ENCODE measurements around the gene PER2. TPM values are rescaled to one million over a fixed set of nuclear protein-coding genes. Genes with fewer than 3 reads are reported as not detected.

PER2 gene
- total and polyA plus RNA-seq, 9 of the 15 experiments (the other 6 are each of a cell fraction or from before 2014, with no cell fraction given) = 1.1 to 10.3 (median 2.9) TPM

DNA sequence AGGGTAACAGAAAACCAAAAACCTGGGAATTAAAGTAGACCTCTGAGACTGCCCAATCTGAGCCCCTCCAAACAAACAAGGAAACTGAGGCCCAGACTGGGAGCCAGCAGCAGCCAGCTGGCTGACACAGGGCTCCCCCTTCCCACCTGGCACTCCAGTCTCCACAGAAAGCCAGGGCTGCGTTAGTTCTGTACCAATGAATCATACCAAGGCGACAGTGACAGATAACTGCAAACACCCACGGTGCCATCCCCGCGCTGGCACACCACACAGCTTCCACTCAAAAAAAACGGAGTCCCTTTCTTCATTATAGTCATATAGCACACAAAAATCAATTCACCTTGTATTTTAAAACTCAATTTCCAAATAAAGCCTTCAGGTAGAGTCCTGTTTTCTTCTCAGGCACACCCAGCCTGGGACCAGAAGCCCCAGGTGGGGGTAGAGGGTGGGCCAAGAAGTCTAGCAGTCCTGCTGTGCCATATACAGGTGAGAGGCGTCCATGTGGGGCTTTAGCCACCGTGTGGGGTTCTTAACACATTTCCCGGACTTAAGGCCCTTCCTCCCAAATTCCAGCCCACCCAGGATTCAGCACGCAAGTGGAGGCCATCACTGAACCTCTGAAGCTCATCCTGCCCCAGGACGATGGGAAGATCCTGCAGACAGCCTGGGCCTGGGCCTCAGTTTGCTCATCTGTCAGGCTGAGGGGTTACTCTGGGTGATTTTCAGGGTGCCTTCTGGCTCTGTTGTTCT, 1.2 kb downstream of the PER2 start:
- DNase-seq (ENCODE audit: extremely low read depth in 1 of 4, low spot score in 3 of 4) = no peak
- Histone ChIP-seq H2AFZ (ENCODE audit: low read depth, low read length) (no peak overlapping the region), H3K4me1 (replicated peaks in 1 of 2; ENCODE audit: control insufficient read depth in 2 of 2, insufficient read depth in 2 of 2, low read length in 2 of 2) (peaks cover 3 to 41% of the 10 kb centered on the region in 2 experiments; a peak in 4 of 5 replicates), H3K36me3 (ENCODE audit: control insufficient read depth, insufficient read depth, low read length) (peaks cover 5% of the 10 kb centered on the region; the same call in 1 of the 3 replicates), H3K4me3 (peak overlapping the region; percentile 71; the same call in 1 of the 2 replicates), H3K27me3 (ENCODE audit: control insufficient read depth in 2 of 2, insufficient read depth in 2 of 2, low read length in 2 of 2) (no peaks in the 10 kb centered on the region; a peak in 1 of 5 replicates), H3K9ac (ENCODE audit: insufficient read depth in 1 of 2, low read depth in 2 of 2, low read length in 2 of 2) (peak overlapping the region in 1 of 2 experiments; percentile 97; a peak in 3 of 4 replicates), H3K27ac (ENCODE audit: extremely low read depth, low read depth, low read length) (no peak overlapping the region), H3K4me2 (ENCODE audit: insufficient read depth, low read length) (peak overlapping the region; percentile 85), H3K79me2 (ENCODE audit: control insufficient read depth, insufficient read depth, low read length) (peaks cover 52% of the 10 kb centered on the region), H3K9me3 (replicated peaks; ENCODE audit: control insufficient read depth, insufficient read depth, low read depth, low read length) (no peaks in the 10 kb centered on the region), H4K20me1 (replicated peaks; ENCODE audit: control insufficient read depth, insufficient read depth, low read length) (no peaks in the 10 kb centered on the region; the same call in 1 of the 2 replicates), H3K9me1 (ENCODE audit: control insufficient read depth, insufficient read depth, low read length) (peaks cover 5% of the 10 kb centered on the region)
- BruUV-seq (replicated peaks) = no TSS peak
- POLR2A ChIA-PET = interaction anchor here (0.6 kb wide), 1 partner anchor 13 kb away, joined by 3 read pairs; no protein-coding TSS in a partner anchor
- intact Hi-C loops (cut with micrococcal nuclease) = no loop called here
- TF ChIP-seq, protein P1, sequence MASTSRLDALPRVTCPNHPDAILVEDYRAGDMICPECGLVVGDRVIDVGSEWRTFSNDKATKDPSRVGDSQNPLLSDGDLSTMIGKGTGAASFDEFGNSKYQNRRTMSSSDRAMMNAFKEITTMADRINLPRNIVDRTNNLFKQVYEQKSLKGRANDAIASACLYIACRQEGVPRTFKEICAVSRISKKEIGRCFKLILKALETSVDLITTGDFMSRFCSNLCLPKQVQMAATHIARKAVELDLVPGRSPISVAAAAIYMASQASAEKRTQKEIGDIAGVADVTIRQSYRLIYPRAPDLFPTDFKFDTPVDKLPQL (IDR thresholded peaks at IDR 0.05; ENCODE audit: extremely low read depth, insufficient read length) = no peak
- no peak for TF ChIP-seq MYBL2 (IDR thresholded peaks at IDR 0.05; ENCODE audit: low read depth)
- no peak for TF ChIP-seq MYBL2 (CRISPR knock-in tag; IDR thresholded peaks at IDR 0.05; ENCODE audit: borderline replicate concordance)
- TF ChIP-seq, protein P2, sequence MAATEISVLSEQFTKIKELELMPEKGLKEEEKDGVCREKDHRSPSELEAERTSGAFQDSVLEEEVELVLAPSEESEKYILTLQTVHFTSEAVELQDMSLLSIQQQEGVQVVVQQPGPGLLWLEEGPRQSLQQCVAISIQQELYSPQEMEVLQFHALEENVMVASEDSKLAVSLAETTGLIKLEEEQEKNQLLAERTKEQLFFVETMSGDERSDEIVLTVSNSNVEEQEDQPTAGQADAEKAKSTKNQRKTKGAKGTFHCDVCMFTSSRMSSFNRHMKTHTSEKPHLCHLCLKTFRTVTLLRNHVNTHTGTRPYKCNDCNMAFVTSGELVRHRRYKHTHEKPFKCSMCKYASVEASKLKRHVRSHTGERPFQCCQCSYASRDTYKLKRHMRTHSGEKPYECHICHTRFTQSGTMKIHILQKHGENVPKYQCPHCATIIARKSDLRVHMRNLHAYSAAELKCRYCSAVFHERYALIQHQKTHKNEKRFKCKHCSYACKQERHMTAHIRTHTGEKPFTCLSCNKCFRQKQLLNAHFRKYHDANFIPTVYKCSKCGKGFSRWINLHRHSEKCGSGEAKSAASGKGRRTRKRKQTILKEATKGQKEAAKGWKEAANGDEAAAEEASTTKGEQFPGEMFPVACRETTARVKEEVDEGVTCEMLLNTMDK (IDR thresholded peaks at IDR 0.05; ENCODE audit: borderline replicate concordance, insufficient read depth, low read depth, low read length, poor library complexity, severe bottlenecking) = no peak
- TF ChIP-seq, protein P3, sequence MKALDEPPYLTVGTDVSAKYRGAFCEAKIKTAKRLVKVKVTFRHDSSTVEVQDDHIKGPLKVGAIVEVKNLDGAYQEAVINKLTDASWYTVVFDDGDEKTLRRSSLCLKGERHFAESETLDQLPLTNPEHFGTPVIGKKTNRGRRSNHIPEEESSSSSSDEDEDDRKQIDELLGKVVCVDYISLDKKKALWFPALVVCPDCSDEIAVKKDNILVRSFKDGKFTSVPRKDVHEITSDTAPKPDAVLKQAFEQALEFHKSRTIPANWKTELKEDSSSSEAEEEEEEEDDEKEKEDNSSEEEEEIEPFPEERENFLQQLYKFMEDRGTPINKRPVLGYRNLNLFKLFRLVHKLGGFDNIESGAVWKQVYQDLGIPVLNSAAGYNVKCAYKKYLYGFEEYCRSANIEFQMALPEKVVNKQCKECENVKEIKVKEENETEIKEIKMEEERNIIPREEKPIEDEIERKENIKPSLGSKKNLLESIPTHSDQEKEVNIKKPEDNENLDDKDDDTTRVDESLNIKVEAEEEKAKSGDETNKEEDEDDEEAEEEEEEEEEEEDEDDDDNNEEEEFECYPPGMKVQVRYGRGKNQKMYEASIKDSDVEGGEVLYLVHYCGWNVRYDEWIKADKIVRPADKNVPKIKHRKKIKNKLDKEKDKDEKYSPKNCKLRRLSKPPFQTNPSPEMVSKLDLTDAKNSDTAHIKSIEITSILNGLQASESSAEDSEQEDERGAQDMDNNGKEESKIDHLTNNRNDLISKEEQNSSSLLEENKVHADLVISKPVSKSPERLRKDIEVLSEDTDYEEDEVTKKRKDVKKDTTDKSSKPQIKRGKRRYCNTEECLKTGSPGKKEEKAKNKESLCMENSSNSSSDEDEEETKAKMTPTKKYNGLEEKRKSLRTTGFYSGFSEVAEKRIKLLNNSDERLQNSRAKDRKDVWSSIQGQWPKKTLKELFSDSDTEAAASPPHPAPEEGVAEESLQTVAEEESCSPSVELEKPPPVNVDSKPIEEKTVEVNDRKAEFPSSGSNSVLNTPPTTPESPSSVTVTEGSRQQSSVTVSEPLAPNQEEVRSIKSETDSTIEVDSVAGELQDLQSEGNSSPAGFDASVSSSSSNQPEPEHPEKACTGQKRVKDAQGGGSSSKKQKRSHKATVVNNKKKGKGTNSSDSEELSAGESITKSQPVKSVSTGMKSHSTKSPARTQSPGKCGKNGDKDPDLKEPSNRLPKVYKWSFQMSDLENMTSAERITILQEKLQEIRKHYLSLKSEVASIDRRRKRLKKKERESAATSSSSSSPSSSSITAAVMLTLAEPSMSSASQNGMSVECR (CRISPR knock-in tag; IDR thresholded peaks at IDR 0.05) = peak; percentile 10; the same call in 1 of the 2 replicates
- TF ChIP-seq SMARCA5 (IDR thresholded peaks at IDR 0.05) = no peak
- no peak for TF ChIP-seq ZNF586 (CRISPR knock-in tag; conservative IDR thresholded peaks at IDR 0.05)
- TF ChIP-seq RBM14 (IDR thresholded peaks at IDR 0.05; ENCODE audit: borderline replicate concordance, insufficient read depth, low read depth, low read length) = no peak
- ATAC-seq = no peak
- in situ Hi-C loops (cut with MboI) = no loop called here
- 58% methylated on average over 11 of the region's 11 CpGs for WGBS (ENCODE audit: insufficient coverage, low coverage, missing lambda C conversion rate)
- FAIRE-seq = no peak
- CTCF ChIA-PET (ENCODE audit: low intra/inter-chr PET ratio) = no interaction called here

Measured in K562 (cell line).